ENCODE measurements around the gene CEP19. TPM values are rescaled to one million over a fixed set of nuclear protein-coding genes. Genes with fewer than 3 reads are reported as not detected.

CEP19 gene
- 0.81 and 1.1 TPM in 2 replicates for total RNA-seq

DNA sequence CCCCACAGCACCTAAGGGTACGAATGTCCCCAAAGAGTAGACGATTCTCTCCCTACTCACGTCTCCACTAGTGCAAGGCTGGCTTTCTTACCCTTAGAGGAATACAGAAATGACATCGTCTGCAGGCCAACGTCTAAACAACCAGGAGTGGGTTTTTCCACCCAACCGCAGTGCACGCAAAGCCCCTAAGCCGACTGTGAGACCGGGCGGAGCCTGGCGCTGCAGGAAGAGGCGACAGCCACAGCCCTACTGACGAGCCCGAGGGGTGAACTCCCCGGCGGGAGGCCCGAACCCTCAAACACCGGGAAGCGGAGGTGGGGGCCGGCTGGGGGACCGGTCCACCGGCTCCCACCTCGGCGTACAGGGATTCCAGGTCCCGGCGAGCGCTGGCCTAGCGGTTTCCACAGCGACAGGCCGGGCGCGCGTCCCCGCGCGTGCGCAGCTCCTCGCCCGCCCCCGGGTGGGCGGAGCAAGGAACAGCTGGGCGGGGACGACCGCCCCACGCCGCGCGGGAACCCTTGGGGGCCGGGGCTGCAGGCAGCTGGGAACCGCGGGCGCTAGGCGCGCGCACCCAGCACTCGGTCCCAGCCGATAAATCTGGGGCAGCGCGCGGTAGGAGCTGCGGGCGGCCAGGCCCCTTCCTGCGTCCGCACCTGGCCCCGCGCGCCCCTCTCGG is at the start of gene CEP19, which contains the start of gene PIGX:
Gene CEP19, minus strand, starts transcription at position 413 of the 676 bp plus-strand sequence. CDS start 3,593 bp downstream, outside the sequence.
Gene PIGX, plus strand, starts transcription at position 540 of the 676 bp plus-strand sequence.

GRCh38 chr3:196739671-196740480 is 27.8 kb upstream of the CEP19 start, which contains the start of gene PAK2:
Gene PAK2, plus strand, starts transcription at chr3:196739857. Its CDS starts 42,790 bp downstream, at chr3:196782647.

Other genes with a start within 250 kb of the CEP19 start
- 7.6 and 10.3 TPM in 2 replicates for gene RNF168, start 208.5 kb downstream of the CEP19 start, total RNA-seq
- gene SMCO1, start 196.9 kb downstream of the CEP19 start, total RNA-seq: not detected in 2 replicates
- gene WDR53, start 143.7 kb downstream of the CEP19 start, total RNA-seq: 2.5 and 4.9 TPM in 2 replicates
- gene FBXO45, start 143.6 kb downstream of the CEP19 start, total RNA-seq: 3.9 and 4.7 TPM in 2 replicates
- 0.65 and 2.2 TPM in 2 replicates for gene NRROS, start 72.6 kb downstream of the CEP19 start, total RNA-seq
- gene PIGX, start 127 bp upstream of the CEP19 start, total RNA-seq: 21.8 and 25.6 TPM in 2 replicates
- gene PAK2, start 27.6 kb upstream of the CEP19 start, total RNA-seq: 38.3 and 44.6 TPM in 2 replicates
- 18.4 and 18.9 TPM in 2 replicates for gene SENP5, start 155.7 kb upstream of the CEP19 start, total RNA-seq
- gene NCBP2, start 230.3 kb upstream of the CEP19 start, total RNA-seq: 26.4 and 28.3 TPM in 2 replicates